Right forelimb (tissue), 1 donor: ENCODE data around the gene C17orf75.
"Not testable (repeated sequence)": the region's sequence is repeated elsewhere in the genome, so short reads cannot be mapped to it uniquely, and the experiment has no call there.

Experiments
- DNase-seq: peaks from one replicate; pipeline ENCODE4 v3.0.0-alpha.2; 2018

Gene C17orf75

GRCh38 chr17:32341857-32342602 is at the start of gene C17orf75:
TSS of gene C17orf75 (minus strand) at chr17:32342173. CDS start at chr17:32342139, 34 bp downstream.
- peak; percentile 87 for DNase-seq

- DNase-seq, result no peak
These were observed 46.9 kb upstream of the C17orf75 start for GRCh38 chr17:32388613-32389459.

- not testable (repeated sequence) for DNase-seq
These were observed 46.2 kb upstream of the C17orf75 start for GRCh38 chr17:32388128-32388527.

GRCh38 chr17:32386844-32387243 is 44.9 kb upstream of the C17orf75 start:
- DNase-seq, result no peak

- DNase-seq, result no peak
These were observed 44.0 kb upstream of the C17orf75 start for GRCh38 chr17:32385971-32386370.

- no peak for DNase-seq
These were observed 43.1 kb upstream of the C17orf75 start for GRCh38 chr17:32385121-32385520.

- no peak for DNase-seq
These were observed 42.0 kb upstream of the C17orf75 start for GRCh38 chr17:32383926-32384434.

GRCh38 chr17:32382526-32383223 is 40.7 kb upstream of the C17orf75 start:
- no peak for DNase-seq

- DNase-seq, result no peak
These were observed 28.5 kb upstream of the C17orf75 start for GRCh38 chr17:32370426-32370825.

- no peak for DNase-seq
These were observed 19.3 kb upstream of the C17orf75 start for GRCh38 chr17:32361270-32361669.

GRCh38 chr17:32357615-32358014 is 15.6 kb upstream of the C17orf75 start:
- no peak for DNase-seq

GRCh38 chr17:32356750-32357149 is 14.8 kb upstream of the C17orf75 start:
- DNase-seq, result no peak

GRCh38 chr17:32356378-32356743 is 14.4 kb upstream of the C17orf75 start:
- DNase-seq, result no peak

- DNase-seq, result no peak
These were observed 13.8 kb upstream of the C17orf75 start for GRCh38 chr17:32355649-32356377.

- DNase-seq, result not testable (repeated sequence)
These were observed 10.8 kb upstream of the C17orf75 start for GRCh38 chr17:32352734-32353133.

- DNase-seq, result no peak
These were observed 8.9 kb upstream of the C17orf75 start for GRCh38 chr17:32350666-32351418.

- peak; percentile 95 for DNase-seq
These were observed 8.1 kb upstream of the C17orf75 start, which contains the start of gene ZNF207 for GRCh38 chr17:32349854-32350665. TSS of gene ZNF207 (plus strand) at chr17:32350157. CDS start at chr17:32350286, 129 bp downstream.

- DNase-seq, result peak; percentile 55
These were observed 7.5 kb upstream of the C17orf75 start for GRCh38 chr17:32349503-32349853.

- no peak for DNase-seq
These were observed 6.5 kb upstream of the C17orf75 start for GRCh38 chr17:32348483-32348800.

GRCh38 chr17:32345951-32346600 is 4.1 kb upstream of the C17orf75 start:
- no peak for DNase-seq
